NCI-H82 treated with DMSO at 0.1 percent for 48 hours (cell line): ENCODE results near the gene EDEM1.
"Not testable (repeated sequence)": the region's sequence is repeated elsewhere in the genome, so short reads cannot be mapped to it uniquely, and the experiment has no call there.

Source experiments
- DNase-seq: peaks from one replicate; lab custom pipeline; 2025; ENCODE audit not compliant: unreplicated experiment; lab: John Stamatoyannopoulos, UW

Gene EDEM1

GRCh38 chr3:5231074-5231473 is 43.6 kb downstream of the EDEM1 start:
- DNase-seq = no peak

GRCh38 chr3:5231487-5231886 is 44.0 kb downstream of the EDEM1 start:
- DNase-seq = no peak

GRCh38 chr3:5232570-5232969 is 45.1 kb downstream of the EDEM1 start:
- no peak for DNase-seq

- no peak for DNase-seq
Observed at GRCh38 chr3:5233026-5233425, 45.5 kb downstream of the EDEM1 start.

- DNase-seq = no peak
Observed at GRCh38 chr3:5235655-5236054, 48.1 kb downstream of the EDEM1 start.

GRCh38 chr3:5238545-5238944 is 51.0 kb downstream of the EDEM1 start:
- DNase-seq = peak; percentile 7

GRCh38 chr3:5239602-5240001 is 52.1 kb downstream of the EDEM1 start:
- DNase-seq = peak; percentile 14

- no peak for DNase-seq
Observed at GRCh38 chr3:5240740-5241139, 53.2 kb downstream of the EDEM1 start.

GRCh38 chr3:5242785-5243184 is 55.3 kb downstream of the EDEM1 start:
- not testable (repeated sequence) for DNase-seq

GRCh38 chr3:5245927-5246326 is 58.4 kb downstream of the EDEM1 start:
- DNase-seq = no peak

GRCh38 chr3:5248822-5249221 is 61.3 kb downstream of the EDEM1 start:
- DNase-seq = no peak

GRCh38 chr3:5250467-5251195 is 63.1 kb downstream of the EDEM1 start:
- DNase-seq = no peak

- no peak for DNase-seq
Observed at GRCh38 chr3:5251196-5251583, 63.7 kb downstream of the EDEM1 start.

GRCh38 chr3:5252131-5252530 is 64.6 kb downstream of the EDEM1 start:
- DNase-seq = no peak

GRCh38 chr3:5254281-5255048 is 67.0 kb downstream of the EDEM1 start:
- DNase-seq = no peak

- DNase-seq = no peak
Observed at GRCh38 chr3:5255404-5256344, 68.2 kb downstream of the EDEM1 start.

- DNase-seq = no peak
Observed at GRCh38 chr3:5258526-5258925, 71.0 kb downstream of the EDEM1 start.

GRCh38 chr3:5260992-5261501 is 73.5 kb downstream of the EDEM1 start:
- DNase-seq = no peak

GRCh38 chr3:5262507-5262906 is 75.0 kb downstream of the EDEM1 start:
- no peak for DNase-seq

- no peak for DNase-seq
Observed at GRCh38 chr3:5264093-5264600, 76.6 kb downstream of the EDEM1 start.
